SH-SY5Y (cell line): ENCODE results near the gene NRSN2.

Experiments used
- GATA2 ChIP-seq: IDR thresholded peaks from 2 replicates; pipeline ENCODE4 v1.6.1; 2011; ENCODE audit warnings: mild to moderate bottlenecking, low read depth, low read length
- GATA3 ChIP-seq: IDR thresholded peaks from 2 replicates; pipeline ENCODE4 v1.6.1; 2011; ENCODE audit warnings: low read depth, mild to moderate bottlenecking, low read length, moderate library complexity

DNA sequence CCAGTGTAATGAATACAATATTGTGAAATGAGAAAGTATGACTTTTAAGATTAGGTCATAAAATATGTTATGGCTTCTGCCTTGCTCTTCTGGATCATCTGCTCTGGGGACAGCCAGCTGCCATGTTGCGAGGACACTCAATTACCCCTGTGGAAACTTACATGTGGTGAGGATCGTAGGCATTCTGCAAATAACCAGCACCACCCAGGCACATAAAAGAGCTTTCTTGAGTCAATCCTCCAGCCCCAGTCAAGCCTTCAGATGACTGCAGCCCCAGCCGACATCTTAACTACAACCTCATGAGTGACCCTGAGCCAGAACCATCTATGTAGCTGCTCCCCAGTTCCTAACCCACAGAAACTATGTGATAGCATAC, 56.7 kb downstream of the NRSN2 start:
- TF ChIP-seq GATA2 (no peak), GATA3 (no peak)
